Skeletal muscle satellite cell (primary cell): ENCODE data around the gene C5AR1.
"Not testable (repeated sequence)": the region's sequence is repeated elsewhere in the genome, so short reads cannot be mapped to it uniquely, and the experiment has no call there.

Source experiments
- H3K27me3 ChIP-seq: 2 replicates; pipeline ENCODE4 v1.7.0; 2013; ENCODE audit warnings: low read length; ENCODE audit not compliant: control insufficient read depth, insufficient read depth
- H3K36me3 ChIP-seq: 2 replicates; pipeline ENCODE4 v1.7.0; 2013; ENCODE audit warnings: mild to moderate bottlenecking, control low read depth, low read length; ENCODE audit not compliant: insufficient read depth
- H3K4me1 ChIP-seq: 2 replicates; pipeline ENCODE4 v1.7.0; 2013; ENCODE audit warnings: low read length; ENCODE audit not compliant: control insufficient read depth, insufficient read depth
- H3K4me2 ChIP-seq: 2 replicates; pipeline ENCODE4 v1.7.0; 2013; ENCODE audit warnings: mild to moderate bottlenecking, low read length
- H3K4me3 ChIP-seq: 2 replicates; pipeline ENCODE4 v1.7.0; 2013; ENCODE audit warnings: low read length
- H3K9ac ChIP-seq: 2 replicates; pipeline ENCODE4 v1.7.0; 2013; ENCODE audit warnings: mild to moderate bottlenecking, low read depth, low read length, moderate library complexity
- H3K9me3 ChIP-seq: replicated peaks from 2 replicates; pipeline ENCODE4 v1.7.0; 2013; ENCODE audit warnings: mild to moderate bottlenecking, control low read depth, low read length

C5AR1 gene

DNA sequence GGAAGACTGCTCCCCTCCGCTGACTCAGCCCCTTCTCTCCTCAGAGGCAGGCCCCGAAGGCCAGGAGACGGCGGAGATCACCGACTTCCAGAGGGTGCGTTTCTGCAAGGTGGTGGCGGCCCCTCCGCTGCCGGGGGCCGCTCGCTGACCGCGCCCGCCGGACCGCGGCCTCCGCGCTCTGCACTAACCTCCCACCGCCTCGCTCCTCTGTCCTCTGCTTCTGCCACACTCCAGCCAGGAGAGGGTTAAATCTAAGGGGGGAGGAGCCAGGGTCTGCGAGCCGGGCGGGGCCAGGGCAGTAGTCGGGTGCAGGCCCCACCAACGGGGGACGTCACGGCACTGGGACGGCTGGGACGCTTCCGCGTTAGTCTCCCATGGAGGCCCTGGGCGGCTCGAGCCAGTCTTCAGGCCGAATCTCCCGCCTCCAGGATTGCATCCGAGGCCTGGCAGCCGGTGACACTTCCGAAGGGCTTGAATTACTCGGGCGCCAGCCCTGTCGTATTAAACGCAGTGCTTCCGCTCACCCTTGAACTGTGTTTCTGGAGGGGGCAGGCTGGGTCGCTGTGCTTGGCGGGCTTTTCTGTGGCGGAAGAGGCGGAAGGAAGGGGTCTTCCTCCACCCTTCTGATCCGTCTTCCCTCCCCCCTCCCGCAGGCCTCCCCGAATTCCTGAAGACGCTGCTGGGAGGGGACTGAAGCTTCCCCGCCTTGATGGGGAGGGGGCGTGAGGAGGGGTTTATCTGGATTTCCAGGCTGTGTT is 36.2 kb upstream of the C5AR1 start:
- H3K9me3 ChIP-seq = no peaks in the 10 kb centered on the region
- peak overlapping the region; percentile 79 for H3K4me3 ChIP-seq
- no peaks in the 10 kb centered on the region for H3K27me3 ChIP-seq
- peak overlapping the region; percentile 98 for H3K4me2 ChIP-seq
- H3K4me1 ChIP-seq = peaks cover 37% of the 10 kb centered on the region
- H3K9ac ChIP-seq = peak overlapping the region; percentile 94
- H3K36me3 ChIP-seq = peaks cover 21% of the 10 kb centered on the region

- Histone ChIP-seq H3K4me1 (peaks cover 37% of the 10 kb centered on the region), H3K27me3 (no peaks in the 10 kb centered on the region), H3K36me3 (peaks cover 18% of the 10 kb centered on the region), H3K9me3 (no peaks in the 10 kb centered on the region), H3K4me3 (peak within 1 kb of the TSS; percentile 94), H3K9ac (peak within 1 kb of the TSS; percentile 94), H3K4me2 (peak within 1 kb of the TSS; percentile 98)
These were observed 35.4 kb upstream of the C5AR1 start, which contains the start of gene INAFM1 for GRCh38 chr19:47274071-47274890. Gene INAFM1 (plus strand): TSS chr19:47274885. CDS start chr19:47274920, 35 bp downstream.

GRCh38 chr19:47274891-47275761 is 34.5 kb upstream of the C5AR1 start:
- Histone ChIP-seq H3K4me1 (peaks cover 37% of the 10 kb centered on the region), H3K9ac (peak overlapping the region; percentile 64), H3K4me2 (peak overlapping the region; percentile 94), H3K4me3 (peak overlapping the region; percentile 69), H3K9me3 (no peaks in the 10 kb centered on the region), H3K36me3 (peaks cover 13% of the 10 kb centered on the region), H3K27me3 (no peaks in the 10 kb centered on the region)

DNA sequence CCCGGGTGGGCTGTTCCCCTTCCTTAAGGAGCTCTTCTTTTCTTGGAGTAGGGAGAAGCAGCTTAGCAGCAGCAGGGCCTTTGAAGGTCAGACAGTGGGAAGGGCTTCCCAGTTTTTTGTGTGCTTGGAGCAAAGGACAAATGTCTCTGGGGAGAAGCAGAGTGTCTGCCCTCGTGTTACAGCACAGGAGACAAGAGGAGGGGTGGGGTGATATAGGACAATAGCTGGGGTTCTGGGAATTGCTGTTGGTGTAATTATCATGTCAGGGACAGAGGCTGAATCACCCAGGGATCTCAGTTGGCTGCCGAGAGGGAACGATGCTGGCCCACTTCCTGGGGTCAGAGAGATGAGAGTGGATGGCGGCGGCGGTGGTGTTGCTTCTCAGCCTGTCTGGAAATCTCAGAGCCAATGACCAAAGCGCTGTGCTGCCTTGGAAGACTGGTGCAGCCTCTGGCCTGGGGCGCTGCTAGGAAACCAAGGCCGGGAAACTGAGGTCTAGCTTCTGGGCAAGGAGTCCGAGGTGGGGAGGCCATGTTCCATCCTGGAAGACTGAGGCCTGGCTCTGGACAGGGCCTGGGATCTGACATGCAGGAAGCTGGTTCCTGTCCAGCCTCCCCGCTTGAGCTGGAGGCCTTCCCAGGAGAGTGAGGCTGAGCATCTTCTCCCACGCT is 33.7 kb upstream of the C5AR1 start:
- H3K4me1 ChIP-seq = peaks cover 37% of the 10 kb centered on the region
- H3K27me3 ChIP-seq = no peaks in the 10 kb centered on the region
- H3K9ac ChIP-seq = peak overlapping the region; percentile 64
- H3K4me2 ChIP-seq = peak overlapping the region; percentile 94
- H3K9me3 ChIP-seq = no peaks in the 10 kb centered on the region
- peaks cover 5% of the 10 kb centered on the region for H3K36me3 ChIP-seq
- peak overlapping the region; percentile 69 for H3K4me3 ChIP-seq

DNA sequence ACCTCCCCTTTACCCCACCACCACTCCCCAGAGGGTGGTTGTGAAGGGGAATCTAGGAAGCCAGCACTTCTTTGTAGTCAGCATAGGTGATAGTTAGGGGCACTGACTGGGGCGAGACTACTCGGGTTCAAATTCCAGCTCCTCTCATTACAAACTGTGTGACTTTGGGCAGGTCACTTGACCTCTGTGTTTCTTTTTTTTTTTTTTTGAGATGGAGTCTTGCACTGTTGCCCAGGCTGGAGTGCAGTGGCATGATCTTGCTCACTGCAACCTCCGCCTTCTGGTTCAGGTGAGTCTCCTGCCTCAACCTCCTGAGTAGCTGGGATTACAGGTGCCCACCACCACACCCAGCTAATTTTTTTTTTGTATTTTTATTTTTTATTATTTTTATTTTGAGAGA is 33.1 kb upstream of the C5AR1 start:
- Histone ChIP-seq H3K4me1 (peaks cover 37% of the 10 kb centered on the region), H3K4me2 (peak overlapping the region; percentile 94)
- H3K9ac ChIP-seq, H3K36me3 ChIP-seq, H3K4me3 ChIP-seq, H3K27me3 ChIP-seq, H3K9me3 ChIP-seq: not testable (repeated sequence)

GRCh38 chr19:47280183-47280797 is 29.4 kb upstream of the C5AR1 start:
- H3K4me2 ChIP-seq = no peak overlapping the region
- H3K4me3 ChIP-seq = no peak overlapping the region
- H3K9me3 ChIP-seq = no peaks in the 10 kb centered on the region
- no peaks in the 10 kb centered on the region for H3K36me3 ChIP-seq
- peaks cover 15% of the 10 kb centered on the region for H3K4me1 ChIP-seq
- no peaks in the 10 kb centered on the region for H3K27me3 ChIP-seq
- H3K9ac ChIP-seq = no peak overlapping the region

GRCh38 chr19:47283405-47284059 is 26.1 kb upstream of the C5AR1 start:
- H3K36me3 ChIP-seq = no peaks in the 10 kb centered on the region
- H3K9me3 ChIP-seq = no peaks in the 10 kb centered on the region
- no peak overlapping the region for H3K4me3 ChIP-seq
- no peaks in the 10 kb centered on the region for H3K27me3 ChIP-seq
- no peaks in the 10 kb centered on the region for H3K4me1 ChIP-seq
- no peak overlapping the region for H3K4me2 ChIP-seq
- H3K9ac ChIP-seq = no peak overlapping the region

DNA sequence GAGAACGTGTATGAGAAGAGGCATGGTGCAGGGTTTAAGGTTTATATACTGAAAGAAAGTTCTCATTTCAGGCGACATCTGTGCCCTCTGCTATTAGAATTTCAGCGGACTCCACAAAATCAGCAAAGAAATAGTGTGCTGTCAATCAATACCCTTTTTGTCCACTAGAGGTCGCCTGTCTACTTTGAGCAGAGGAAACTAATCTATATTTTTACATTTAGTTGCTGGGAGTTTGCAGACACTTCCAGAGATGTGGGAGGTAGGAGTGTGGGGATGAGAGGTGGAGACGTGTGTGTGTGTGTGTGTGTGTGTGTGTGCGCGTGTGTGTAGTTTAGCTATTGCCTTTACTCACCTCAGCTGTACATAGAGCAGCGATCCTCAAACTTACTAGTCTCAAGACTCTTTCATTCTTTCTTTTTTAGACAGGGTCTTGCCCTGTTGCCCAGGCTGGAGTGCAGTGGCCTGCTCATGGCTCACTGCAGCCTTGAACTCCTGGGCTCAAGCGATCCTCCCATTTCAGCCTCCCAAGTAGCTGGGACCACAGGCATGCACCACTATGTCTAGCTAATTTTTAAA is 25.2 kb upstream of the C5AR1 start:
- H3K27me3 ChIP-seq = no peaks in the 10 kb centered on the region
- H3K4me1 ChIP-seq = peaks cover 8% of the 10 kb centered on the region
- H3K9ac ChIP-seq = no peak overlapping the region
- no peaks in the 10 kb centered on the region for H3K9me3 ChIP-seq
- H3K4me3 ChIP-seq = no peak overlapping the region
- H3K4me2 ChIP-seq = no peak overlapping the region
- no peaks in the 10 kb centered on the region for H3K36me3 ChIP-seq

DNA sequence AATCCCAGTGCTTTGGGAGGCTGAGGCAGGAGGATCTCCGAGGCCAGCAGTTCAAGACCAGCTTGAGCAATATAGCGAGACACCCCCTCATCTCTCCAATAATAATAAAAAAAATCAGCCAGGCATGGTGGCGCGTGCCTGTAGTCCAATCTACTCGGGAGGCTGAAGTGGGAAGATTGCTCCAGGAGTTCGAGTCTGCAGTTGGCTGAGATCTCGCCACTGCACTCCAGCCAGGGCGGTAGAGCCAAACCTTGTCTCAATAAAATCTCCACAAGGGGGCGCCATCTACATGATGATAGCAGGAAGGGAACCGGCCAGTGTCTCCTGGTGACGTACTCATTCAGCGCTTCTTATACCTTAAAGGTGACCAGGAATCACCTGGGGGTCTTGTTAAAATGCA is 13.6 kb upstream of the C5AR1 start:
- H3K4me1 ChIP-seq = peaks cover 4% of the 10 kb centered on the region
- no peaks in the 10 kb centered on the region for H3K9me3 ChIP-seq
- H3K9ac ChIP-seq = no peak overlapping the region
- no peak overlapping the region for H3K4me3 ChIP-seq
- no peaks in the 10 kb centered on the region for H3K27me3 ChIP-seq
- H3K4me2 ChIP-seq = no peak overlapping the region
- H3K36me3 ChIP-seq = no peaks in the 10 kb centered on the region

DNA sequence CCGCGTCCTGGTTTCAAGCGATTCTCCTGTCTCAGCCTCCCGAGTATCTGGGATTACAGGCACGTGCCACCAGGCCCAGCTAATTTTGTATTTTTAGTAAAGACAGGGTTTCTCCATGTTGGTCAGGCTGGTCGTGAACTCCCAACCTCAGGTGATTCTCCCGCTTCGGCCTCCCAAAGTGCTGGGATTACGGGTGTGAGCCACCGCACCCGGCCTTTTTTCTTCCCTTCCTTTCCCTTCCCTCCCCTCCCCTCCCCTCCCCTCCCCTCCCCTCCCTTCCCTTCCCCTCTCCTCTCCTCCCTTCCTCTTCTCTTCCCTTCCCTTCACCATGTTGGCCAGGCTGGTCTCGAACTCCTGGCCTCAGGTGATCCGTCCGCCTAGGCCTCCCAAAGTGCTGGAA is 8.8 kb upstream of the C5AR1 start:
- H3K9me3 ChIP-seq, H3K9ac ChIP-seq, H3K4me3 ChIP-seq, H3K27me3 ChIP-seq, H3K4me2 ChIP-seq, H3K36me3 ChIP-seq, H3K4me1 ChIP-seq: not testable (repeated sequence)
